ENCODE results near the gene SLCO1A2.

The SLCO1A2 gene

DNA sequence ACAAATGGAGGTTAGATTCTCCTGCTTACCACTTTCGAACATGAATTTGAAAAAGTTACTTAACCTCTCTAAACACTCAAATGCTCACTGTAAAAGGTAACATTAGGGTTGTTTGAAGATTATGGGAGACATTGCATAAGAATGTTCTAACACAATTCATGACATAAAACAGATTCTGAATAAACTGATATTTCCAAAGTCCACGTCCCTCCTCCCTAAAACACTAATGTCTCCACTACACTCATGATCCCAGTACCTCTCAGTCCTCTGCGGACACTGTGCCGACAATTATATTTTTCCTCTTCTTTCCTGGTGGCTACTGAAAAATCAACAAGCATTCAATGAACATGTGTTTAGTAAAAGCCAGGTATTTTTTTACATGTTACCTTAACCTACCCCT, 19.2 kb upstream of the SLCO1A2 start:
- H3K4me1 ChIP-seq (ENCODE audit: control insufficient read depth, insufficient read depth, low read length): no peaks in the 10 kb centered on the region
- ChIA-PET POLR2A (no interaction called here), CTCF (interaction anchor here (0.6 kb wide), 1 partner anchor 31 kb away, joined by 4 read pairs; no protein-coding TSS in a partner anchor)
- H3K9me3 ChIP-seq (ENCODE audit: control insufficient read depth, insufficient read depth, low read depth, low read length): no peaks in the 10 kb centered on the region
- H3K4me3 ChIP-seq (ENCODE audit: low read depth, low read length): no peak overlapping the region
- TF ChIP-seq ZNF530 (tag by site-specific recombination; IDR thresholded peaks at IDR 0.05; ENCODE audit: low read depth): no peak
- TF ChIP-seq ZNF48 (tag by site-specific recombination; IDR thresholded peaks at IDR 0.05): no peak
- no peak for TF ChIP-seq ZEB2 (tag by site-specific recombination; IDR thresholded peaks at IDR 0.05)
- TF ChIP-seq ZNF76 (tag by site-specific recombination; IDR thresholded peaks at IDR 0.05; ENCODE audit: borderline replicate concordance, low read depth): no peak
- TF ChIP-seq IKZF3 (tag by site-specific recombination; IDR thresholded peaks at IDR 0.05): no peak
- TF ChIP-seq, protein P1, sequence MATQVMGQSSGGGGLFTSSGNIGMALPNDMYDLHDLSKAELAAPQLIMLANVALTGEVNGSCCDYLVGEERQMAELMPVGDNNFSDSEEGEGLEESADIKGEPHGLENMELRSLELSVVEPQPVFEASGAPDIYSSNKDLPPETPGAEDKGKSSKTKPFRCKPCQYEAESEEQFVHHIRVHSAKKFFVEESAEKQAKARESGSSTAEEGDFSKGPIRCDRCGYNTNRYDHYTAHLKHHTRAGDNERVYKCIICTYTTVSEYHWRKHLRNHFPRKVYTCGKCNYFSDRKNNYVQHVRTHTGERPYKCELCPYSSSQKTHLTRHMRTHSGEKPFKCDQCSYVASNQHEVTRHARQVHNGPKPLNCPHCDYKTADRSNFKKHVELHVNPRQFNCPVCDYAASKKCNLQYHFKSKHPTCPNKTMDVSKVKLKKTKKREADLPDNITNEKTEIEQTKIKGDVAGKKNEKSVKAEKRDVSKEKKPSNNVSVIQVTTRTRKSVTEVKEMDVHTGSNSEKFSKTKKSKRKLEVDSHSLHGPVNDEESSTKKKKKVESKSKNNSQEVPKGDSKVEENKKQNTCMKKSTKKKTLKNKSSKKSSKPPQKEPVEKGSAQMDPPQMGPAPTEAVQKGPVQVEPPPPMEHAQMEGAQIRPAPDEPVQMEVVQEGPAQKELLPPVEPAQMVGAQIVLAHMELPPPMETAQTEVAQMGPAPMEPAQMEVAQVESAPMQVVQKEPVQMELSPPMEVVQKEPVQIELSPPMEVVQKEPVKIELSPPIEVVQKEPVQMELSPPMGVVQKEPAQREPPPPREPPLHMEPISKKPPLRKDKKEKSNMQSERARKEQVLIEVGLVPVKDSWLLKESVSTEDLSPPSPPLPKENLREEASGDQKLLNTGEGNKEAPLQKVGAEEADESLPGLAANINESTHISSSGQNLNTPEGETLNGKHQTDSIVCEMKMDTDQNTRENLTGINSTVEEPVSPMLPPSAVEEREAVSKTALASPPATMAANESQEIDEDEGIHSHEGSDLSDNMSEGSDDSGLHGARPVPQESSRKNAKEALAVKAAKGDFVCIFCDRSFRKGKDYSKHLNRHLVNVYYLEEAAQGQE (tag by site-specific recombination; IDR thresholded peaks at IDR 0.05): no peak
- TF ChIP-seq, protein P2, sequence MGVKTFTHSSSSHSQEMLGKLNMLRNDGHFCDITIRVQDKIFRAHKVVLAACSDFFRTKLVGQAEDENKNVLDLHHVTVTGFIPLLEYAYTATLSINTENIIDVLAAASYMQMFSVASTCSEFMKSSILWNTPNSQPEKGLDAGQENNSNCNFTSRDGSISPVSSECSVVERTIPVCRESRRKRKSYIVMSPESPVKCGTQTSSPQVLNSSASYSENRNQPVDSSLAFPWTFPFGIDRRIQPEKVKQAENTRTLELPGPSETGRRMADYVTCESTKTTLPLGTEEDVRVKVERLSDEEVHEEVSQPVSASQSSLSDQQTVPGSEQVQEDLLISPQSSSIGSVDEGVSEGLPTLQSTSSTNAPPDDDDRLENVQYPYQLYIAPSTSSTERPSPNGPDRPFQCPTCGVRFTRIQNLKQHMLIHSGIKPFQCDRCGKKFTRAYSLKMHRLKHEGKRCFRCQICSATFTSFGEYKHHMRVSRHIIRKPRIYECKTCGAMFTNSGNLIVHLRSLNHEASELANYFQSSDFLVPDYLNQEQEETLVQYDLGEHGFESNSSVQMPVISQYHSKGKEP (tag by site-specific recombination; IDR thresholded peaks at IDR 0.05): no peak
- no peak for TF ChIP-seq ZNF114 (tag by site-specific recombination; IDR thresholded peaks at IDR 0.05)
- TF ChIP-seq, protein P3, sequence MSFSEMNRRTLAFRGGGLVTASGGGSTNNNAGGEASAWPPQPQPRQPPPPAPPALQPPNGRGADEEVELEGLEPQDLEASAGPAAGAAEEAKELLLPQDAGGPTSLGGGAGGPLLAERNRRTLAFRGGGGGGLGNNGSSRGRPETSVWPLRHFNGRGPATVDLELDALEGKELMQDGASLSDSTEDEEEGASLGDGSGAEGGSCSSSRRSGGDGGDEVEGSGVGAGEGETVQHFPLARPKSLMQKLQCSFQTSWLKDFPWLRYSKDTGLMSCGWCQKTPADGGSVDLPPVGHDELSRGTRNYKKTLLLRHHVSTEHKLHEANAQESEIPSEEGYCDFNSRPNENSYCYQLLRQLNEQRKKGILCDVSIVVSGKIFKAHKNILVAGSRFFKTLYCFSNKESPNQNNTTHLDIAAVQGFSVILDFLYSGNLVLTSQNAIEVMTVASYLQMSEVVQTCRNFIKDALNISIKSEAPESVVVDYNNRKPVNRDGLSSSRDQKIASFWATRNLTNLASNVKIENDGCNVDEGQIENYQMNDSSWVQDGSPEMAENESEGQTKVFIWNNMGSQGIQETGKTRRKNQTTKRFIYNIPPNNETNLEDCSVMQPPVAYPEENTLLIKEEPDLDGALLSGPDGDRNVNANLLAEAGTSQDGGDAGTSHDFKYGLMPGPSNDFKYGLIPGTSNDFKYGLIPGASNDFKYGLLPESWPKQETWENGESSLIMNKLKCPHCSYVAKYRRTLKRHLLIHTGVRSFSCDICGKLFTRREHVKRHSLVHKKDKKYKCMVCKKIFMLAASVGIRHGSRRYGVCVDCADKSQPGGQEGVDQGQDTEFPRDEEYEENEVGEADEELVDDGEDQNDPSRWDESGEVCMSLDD (tag by site-specific recombination; IDR thresholded peaks at IDR 0.05): no peak
- TF ChIP-seq, protein P4, sequence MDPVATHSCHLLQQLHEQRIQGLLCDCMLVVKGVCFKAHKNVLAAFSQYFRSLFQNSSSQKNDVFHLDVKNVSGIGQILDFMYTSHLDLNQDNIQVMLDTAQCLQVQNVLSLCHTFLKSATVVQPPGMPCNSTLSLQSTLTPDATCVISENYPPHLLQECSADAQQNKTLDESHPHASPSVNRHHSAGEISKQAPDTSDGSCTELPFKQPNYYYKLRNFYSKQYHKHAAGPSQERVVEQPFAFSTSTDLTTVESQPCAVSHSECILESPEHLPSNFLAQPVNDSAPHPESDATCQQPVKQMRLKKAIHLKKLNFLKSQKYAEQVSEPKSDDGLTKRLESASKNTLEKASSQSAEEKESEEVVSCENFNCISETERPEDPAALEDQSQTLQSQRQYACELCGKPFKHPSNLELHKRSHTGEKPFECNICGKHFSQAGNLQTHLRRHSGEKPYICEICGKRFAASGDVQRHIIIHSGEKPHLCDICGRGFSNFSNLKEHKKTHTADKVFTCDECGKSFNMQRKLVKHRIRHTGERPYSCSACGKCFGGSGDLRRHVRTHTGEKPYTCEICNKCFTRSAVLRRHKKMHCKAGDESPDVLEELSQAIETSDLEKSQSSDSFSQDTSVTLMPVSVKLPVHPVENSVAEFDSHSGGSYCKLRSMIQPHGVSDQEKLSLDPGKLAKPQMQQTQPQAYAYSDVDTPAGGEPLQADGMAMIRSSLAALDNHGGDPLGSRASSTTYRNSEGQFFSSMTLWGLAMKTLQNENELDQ (tag by site-specific recombination; IDR thresholded peaks at IDR 0.05; ENCODE audit: low read depth): no peak
- TF ChIP-seq WT1 (tag by site-specific recombination; IDR thresholded peaks at IDR 0.05): no peak
- TF ChIP-seq ZBTB7A (tag by site-specific recombination; IDR thresholded peaks at IDR 0.05; ENCODE audit: low read depth): no peak
- TF ChIP-seq ZSCAN16 (tag by site-specific recombination; IDR thresholded peaks at IDR 0.05): no peak
- no peak for TF ChIP-seq HOXA7 (CRISPR knock-in tag; IDR thresholded peaks at IDR 0.05; ENCODE audit: borderline replicate concordance)
- no peak for TF ChIP-seq ZNF585B (tag by site-specific recombination; IDR thresholded peaks at IDR 0.05)
- H3K36me3 ChIP-seq (ENCODE audit: control insufficient read depth in 2 of 2, insufficient read depth in 1 of 2, low read length in 2 of 2): no peaks in the 10 kb centered on the region
- H3K27ac ChIP-seq (ENCODE audit: extremely low read depth, low read depth, low read length): no peak overlapping the region

DNA sequence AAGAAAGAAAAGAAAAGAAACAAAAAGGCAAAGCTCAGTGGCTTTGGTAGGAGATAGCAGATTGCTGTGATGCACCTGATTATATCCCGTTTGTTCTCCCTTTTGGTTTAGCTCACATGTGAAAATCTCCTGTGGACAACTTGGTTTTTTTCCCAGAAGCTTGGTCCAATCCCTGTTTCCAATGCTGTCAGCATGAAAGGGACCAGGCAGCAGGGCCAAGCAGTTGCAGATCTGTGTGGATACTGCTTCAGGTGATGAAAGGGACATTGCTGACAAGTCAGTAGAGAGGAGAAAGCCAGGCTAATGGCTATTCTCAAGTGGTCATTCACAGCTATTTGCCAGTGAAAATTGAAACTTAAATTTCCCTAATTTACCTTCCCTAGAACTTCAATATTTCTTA, 18.8 kb upstream of the SLCO1A2 start:
- H3K36me3 ChIP-seq (ENCODE audit: control insufficient read depth in 2 of 2, insufficient read depth in 1 of 2, low read length in 2 of 2): no peaks in the 10 kb centered on the region
- ChIA-PET CTCF (interaction anchor here (0.6 kb wide), 1 partner anchor 30 kb away, joined by 4 read pairs; no protein-coding TSS in a partner anchor), POLR2A (no interaction called here)
- no peaks in the 10 kb centered on the region for H3K4me1 ChIP-seq (ENCODE audit: control insufficient read depth, insufficient read depth, low read length)
- no peaks in the 10 kb centered on the region for H3K9me3 ChIP-seq (ENCODE audit: control insufficient read depth, insufficient read depth, low read depth, low read length)
- no peak overlapping the region for H3K27ac ChIP-seq (ENCODE audit: extremely low read depth, low read depth, low read length)
- no peak overlapping the region for H3K4me3 ChIP-seq (ENCODE audit: low read depth, low read length)
- TF ChIP-seq, protein P5, sequence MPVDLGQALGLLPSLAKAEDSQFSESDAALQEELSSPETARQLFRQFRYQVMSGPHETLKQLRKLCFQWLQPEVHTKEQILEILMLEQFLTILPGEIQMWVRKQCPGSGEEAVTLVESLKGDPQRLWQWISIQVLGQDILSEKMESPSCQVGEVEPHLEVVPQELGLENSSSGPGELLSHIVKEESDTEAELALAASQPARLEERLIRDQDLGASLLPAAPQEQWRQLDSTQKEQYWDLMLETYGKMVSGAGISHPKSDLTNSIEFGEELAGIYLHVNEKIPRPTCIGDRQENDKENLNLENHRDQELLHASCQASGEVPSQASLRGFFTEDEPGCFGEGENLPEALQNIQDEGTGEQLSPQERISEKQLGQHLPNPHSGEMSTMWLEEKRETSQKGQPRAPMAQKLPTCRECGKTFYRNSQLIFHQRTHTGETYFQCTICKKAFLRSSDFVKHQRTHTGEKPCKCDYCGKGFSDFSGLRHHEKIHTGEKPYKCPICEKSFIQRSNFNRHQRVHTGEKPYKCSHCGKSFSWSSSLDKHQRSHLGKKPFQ (tag by site-specific recombination; IDR thresholded peaks at IDR 0.05): no peak
- no peak for TF ChIP-seq SP3 (tag by site-specific recombination; IDR thresholded peaks at IDR 0.05)
- no peak for TF ChIP-seq KLF16 (tag by site-specific recombination; IDR thresholded peaks at IDR 0.05)
- TF ChIP-seq ZBTB48 (tag by site-specific recombination; IDR thresholded peaks at IDR 0.05): no peak
- TF ChIP-seq ZNF585B (tag by site-specific recombination; IDR thresholded peaks at IDR 0.05): no peak
- TF ChIP-seq ZNF792 (tag by site-specific recombination; IDR thresholded peaks at IDR 0.05): no peak
- TF ChIP-seq ZNF335 (tag by site-specific recombination; conservative IDR thresholded peaks at IDR 0.05): no peak
- TF ChIP-seq ZNF202 (tag by site-specific recombination; IDR thresholded peaks at IDR 0.05; ENCODE audit: borderline replicate concordance): no peak
- no peak for TF ChIP-seq ZNF549 (tag by site-specific recombination; IDR thresholded peaks at IDR 0.05)
- no peak for TF ChIP-seq ZNF266 (tag by site-specific recombination; IDR thresholded peaks at IDR 0.05; ENCODE audit: low read depth)
- no peak for TF ChIP-seq ZNF670 (tag by site-specific recombination; IDR thresholded peaks at IDR 0.05; ENCODE audit: low read depth)

Data from HEK293 (cell line).